Heart right ventricle (tissue), 16 donors: ENCODE results near the gene GPI. TPM values are rescaled to one million over a fixed set of nuclear protein-coding genes. Genes with fewer than 3 reads are reported as not detected.
A peak's percentile ranks its signal among the peaks of the same experiment; 100 is the strongest.

Source experiments
- ATAC-seq, 8 donors: fragments of 200-7000 bp; cut with Tn5 transposase; one replicate each; pipeline ENCODE4 v1.9.1; 2020; ENCODE audit warnings: mild to moderate bottlenecking in 8 of 8, moderate library complexity in 8 of 8, moderate number of reproducible peaks in 1 of 8
- DNase-seq, 2 donors: peaks; one replicate each; pipeline ENCODE4 v3.0.0-alpha.2; 2020
- H3K27ac ChIP-seq, 10 donors: fragments of 200-600 bp; sonication (generic) in 2 of 10; one replicate each; pipeline versions ENCODE4 v1.5.0 to v1.8.0; 2020 to 2022; ENCODE audit warnings: mild to moderate bottlenecking in 3 of 10
- H3K27me3 ChIP-seq, 7 donors: fragments of 200-600 bp; one replicate each; pipeline ENCODE4 v1.8.0; 2021 to 2022; ENCODE audit warnings: mild to moderate bottlenecking in 2 of 7
- H3K36me3 ChIP-seq, 9 donors: fragments of 200-600 bp; sonication (generic) in 1 of 9; one replicate each; pipeline versions ENCODE4 v1.5.0 to v1.8.0; 2020 to 2022; ENCODE audit warnings: mild to moderate bottlenecking in 2 of 9
- H3K4me1 ChIP-seq, 9 donors: fragments of 200-600 bp; sonication (generic) in 1 of 9; one replicate each; pipeline versions ENCODE4 v1.5.0 to v1.8.0; 2020 to 2022; ENCODE audit warnings: mild to moderate bottlenecking in 4 of 9
- H3K4me3 ChIP-seq, 10 donors: fragments of 200-600 bp; sonication (generic) in 2 of 10; one replicate each; pipeline versions ENCODE4 v1.5.0 to v1.8.0; 2020 to 2022; ENCODE audit warnings: mild to moderate bottlenecking in 7 of 10, moderate library complexity in 2 of 10
- H3K9me3 ChIP-seq, 11 donors: fragments of 200-600 bp in 10 of 11; sonication (generic) in 2 of 11; one replicate each; pipeline versions ENCODE4 v1.5.0 to v1.8.0; 2013 to 2022; ENCODE audit warnings: mild to moderate bottlenecking in 2 of 11, control low read depth in 1 of 11, moderate library complexity in 1 of 11
- WGBS, 2 donors: extraction: QIAGEN DNeasy Blood & Tissue Kit; methylation state at CpG; one replicate each; pipeline ENCODE4 v1.1.7; 2013; ENCODE audit warnings: inconsistent platforms in 1 of 2; 5-methylcytosine and 5-hydroxymethylcytosine counted together
- intact Hi-C, 10 donors: fragments of 100-400 bp; cut with DNase I; formaldehyde crosslinking; loops; one replicate each; pipeline versions ENCODE4 v1.11.1 to v1.14.2; 2022
- polyA plus RNA-seq, 2 donors: library from polyadenylated mRNA; stranded (reverse); fragments of 200-250 nt; gene quantifications; one replicate each; pipeline ENCODE4 v1.2.3, GENCODE V29; 2013
- total RNA-seq, 10 donors: library from RNA; stranded (reverse); fragmentation: NEBNext Ultra II Directional in 3 of 10; extraction: Animal tissue kit (Norgen Biotek cat#: 25700) in 3 of 10; gene quantifications; one replicate each; pipeline versions ENCODE4 v1.2.1 to v1.2.4, GENCODE V29; 2021 to 2023
- TF ChIP-seq, protein P1 (sequence below), 9 donors: fragments of 200-600 bp; sonication (generic) in 2 of 9; IDR thresholded peaks; one replicate each; pipeline versions ENCODE4 v1.5.0 to v1.8.0; 2021 to 2022; ENCODE audit warnings: antibody characterized with exemption in 9 of 9, mild to moderate bottlenecking in 5 of 9, moderate library complexity in 1 of 9
- donor health status: Arrhythmogenic right ventricular cardiomyopathy.
- donor health status: ischemic (EF 13 %, LVEDD 7.1; RV severe dilation, severe dysfunction).
- donor health status: healthy with polysubstance abuse.
- donor health status: DM: no; HTN: yes; CAD: no.
- donor health status: DM: no; HTN: no; CAD: no.
- donor health status: ischemic (EF 25% LVEDD 6.9; RV normal size, moderate dysfunction).
- donor health status: ischemic (EF 25% LVEDD 5.7; RV mildly dilated, moderate dysfunction).
- donor health status: healthy.
- donor health status: DM: yes; HTN: yes; CAD: no.
- donor health status: Ischemic cardiomyopathy.
- donor health status: ischemic (EF 35%, LVEDD 5.7; RV mildly dilated, moderate dysfunction).
- donor health status: nonischemic (EF 11% LVEDD 7.7; RV severe dilation, severe dysfunction).
- donor health status: DM: yes; HTN: yes; CAD: no.
- donor health status: PGD.
- donor health status: ischemic (EF 29% LVEDD 5.4; RV normal size, mild dysfunction).
- donor health status: nonischemic (EF 23%, LVEDD 6.1; RV moderate dilation, normal function).

Gene GPI
- total and polyA plus RNA-seq, 12 donors: 178 to 711 (median 558) TPM

DNA sequence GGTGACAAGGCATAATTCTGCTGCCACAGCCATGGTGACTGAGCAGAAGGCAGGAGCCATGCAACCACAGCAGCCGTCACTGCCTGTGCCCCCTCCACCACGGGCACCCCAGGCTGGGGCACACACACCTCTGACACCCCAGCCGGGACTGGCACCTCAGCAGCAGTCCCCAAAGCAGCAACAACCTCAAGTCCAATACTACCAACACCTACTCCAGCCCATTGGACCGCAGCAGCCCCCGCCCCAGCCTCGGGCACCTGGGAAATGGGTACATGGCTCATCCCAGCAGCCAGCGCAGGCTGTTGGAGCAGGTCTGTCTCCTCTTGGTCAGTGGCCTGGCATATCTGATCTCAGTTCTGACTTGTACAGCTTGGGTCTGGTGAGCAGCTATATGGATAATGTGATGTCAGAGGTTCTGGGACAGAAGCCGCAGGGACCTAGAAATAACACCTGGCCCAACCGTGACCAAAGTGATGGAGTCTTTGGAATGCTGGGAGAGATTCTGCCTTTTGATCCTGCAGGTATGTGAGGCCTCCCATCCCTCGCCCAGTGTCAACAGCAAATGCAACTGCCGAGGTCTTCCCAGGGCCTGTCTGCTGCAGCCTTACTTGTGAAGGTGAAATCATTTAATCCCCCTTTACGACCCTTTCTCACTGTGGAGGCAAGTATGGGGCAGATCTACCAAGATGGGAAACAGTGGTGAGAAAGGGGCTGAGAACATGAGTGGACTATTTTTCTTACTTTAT is 22.9 kb upstream of the GPI start:
- H3K4me3 ChIP-seq: no peak overlapping the region
- intact Hi-C loops: loop anchor here in 1 of 10 donors (10.0 kb wide), 1 partner anchor 117 kb away; no protein-coding TSS in a partner anchor
- H3K4me1 ChIP-seq: peaks cover 0 to 17% (median 10%) of the 10 kb centered on the region in 9 donors
- no peak for DNase-seq
- ATAC-seq: no peak
- TF ChIP-seq, protein P1, sequence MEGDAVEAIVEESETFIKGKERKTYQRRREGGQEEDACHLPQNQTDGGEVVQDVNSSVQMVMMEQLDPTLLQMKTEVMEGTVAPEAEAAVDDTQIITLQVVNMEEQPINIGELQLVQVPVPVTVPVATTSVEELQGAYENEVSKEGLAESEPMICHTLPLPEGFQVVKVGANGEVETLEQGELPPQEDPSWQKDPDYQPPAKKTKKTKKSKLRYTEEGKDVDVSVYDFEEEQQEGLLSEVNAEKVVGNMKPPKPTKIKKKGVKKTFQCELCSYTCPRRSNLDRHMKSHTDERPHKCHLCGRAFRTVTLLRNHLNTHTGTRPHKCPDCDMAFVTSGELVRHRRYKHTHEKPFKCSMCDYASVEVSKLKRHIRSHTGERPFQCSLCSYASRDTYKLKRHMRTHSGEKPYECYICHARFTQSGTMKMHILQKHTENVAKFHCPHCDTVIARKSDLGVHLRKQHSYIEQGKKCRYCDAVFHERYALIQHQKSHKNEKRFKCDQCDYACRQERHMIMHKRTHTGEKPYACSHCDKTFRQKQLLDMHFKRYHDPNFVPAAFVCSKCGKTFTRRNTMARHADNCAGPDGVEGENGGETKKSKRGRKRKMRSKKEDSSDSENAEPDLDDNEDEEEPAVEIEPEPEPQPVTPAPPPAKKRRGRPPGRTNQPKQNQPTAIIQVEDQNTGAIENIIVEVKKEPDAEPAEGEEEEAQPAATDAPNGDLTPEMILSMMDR (IDR thresholded peaks at IDR 0.05): no peak
- 96% methylated on average over 12 of the region's 12 CpGs for WGBS, 2 donors
- no peak overlapping the region for H3K27ac ChIP-seq
- H3K27me3 ChIP-seq: no peaks in the 10 kb centered on the region
- peaks cover 5 to 98% (median 46%) of the 10 kb centered on the region in 9 donors for H3K36me3 ChIP-seq
- H3K9me3 ChIP-seq: peaks cover 0 to 4% (median 0%) of the 10 kb centered on the region in 11 donors

DNA sequence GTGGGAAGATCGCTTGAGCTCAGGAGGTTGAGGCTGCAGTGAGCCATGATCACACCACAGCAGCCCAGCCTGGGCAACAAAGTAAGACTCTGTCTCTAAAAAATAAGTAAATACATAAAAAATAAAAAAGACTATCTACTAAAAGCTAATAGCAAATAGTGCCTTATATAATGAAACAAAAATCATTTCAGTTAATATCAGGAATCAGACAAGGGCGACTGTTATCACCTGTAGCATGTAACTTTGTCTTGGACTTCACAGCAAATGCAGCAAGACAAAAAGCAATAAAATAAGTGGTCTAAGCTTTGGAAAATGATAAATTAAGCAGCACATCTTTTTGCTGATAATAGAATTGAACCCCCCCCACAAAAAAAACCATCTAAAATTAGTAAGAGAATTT is 21.2 kb upstream of the GPI start:
- WGBS, 2 donors: 94 to 96% methylated on average over 2 of the region's 2 CpGs
- intact Hi-C loops: loop anchor here in 1 of 10 donors (10.0 kb wide), 1 partner anchor 119 kb away; no protein-coding TSS in a partner anchor
- Histone ChIP-seq H3K36me3 (peaks cover 5 to 99% (median 50%) of the 10 kb centered on the region in 9 donors), H3K4me3 (no peak overlapping the region), H3K27ac (no peak overlapping the region), H3K27me3 (no peaks in the 10 kb centered on the region), H3K4me1 (peaks cover 0 to 5% (median 0%) of the 10 kb centered on the region in 9 donors), H3K9me3 (peaks cover 0 to 4% (median 0%) of the 10 kb centered on the region in 11 donors)
- DNase-seq: no peak
- ATAC-seq: no peak
- TF ChIP-seq, protein P1 (IDR thresholded peaks at IDR 0.05): no peak

DNA sequence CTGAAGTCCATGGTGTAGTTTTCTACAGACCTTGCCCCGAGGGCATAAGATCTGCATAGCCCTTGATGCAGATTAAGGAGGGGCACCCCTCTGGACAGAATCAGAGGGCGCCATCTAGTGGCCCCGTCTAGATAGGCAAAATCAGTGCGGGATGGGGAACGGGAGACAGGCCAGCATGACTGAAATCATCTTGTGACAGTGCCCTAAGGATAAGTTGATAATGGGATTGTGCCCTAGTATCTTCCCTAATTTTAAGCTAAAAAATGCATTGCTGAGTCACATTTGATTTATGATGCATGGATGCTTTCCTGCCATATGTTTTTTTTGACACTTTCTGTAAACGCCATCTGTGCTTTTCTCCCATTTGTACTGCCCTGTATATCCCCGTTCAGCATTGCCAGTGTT is 19.0 kb upstream of the GPI start:
- Histone ChIP-seq H3K27me3 (no peaks in the 10 kb centered on the region), H3K9me3 (peaks cover 0 to 4% (median 0%) of the 10 kb centered on the region in 11 donors), H3K4me3 (no peak overlapping the region), H3K36me3 (peaks cover 5 to 99% (median 39%) of the 10 kb centered on the region in 9 donors), H3K27ac (no peak overlapping the region), H3K4me1 (peaks cover 0 to 5% (median 0%) of the 10 kb centered on the region in 9 donors)
- 38 to 42% methylated on average over 7 of the region's 7 CpGs for WGBS, 2 donors
- TF ChIP-seq, protein P1 (IDR thresholded peaks at IDR 0.05): peak; percentile 70 to 85 (median 82)
- peak; percentile 49 to 54 for DNase-seq
- ATAC-seq: peak in 7 of 8 donors; percentile 50 to 84 (median 82)
- intact Hi-C loops: loop anchor here in 2 of 10 donors (1.0 to 10.0 kb wide), 2 partner anchors 121 to 126 kb away; no protein-coding TSS in a partner anchor

DNA sequence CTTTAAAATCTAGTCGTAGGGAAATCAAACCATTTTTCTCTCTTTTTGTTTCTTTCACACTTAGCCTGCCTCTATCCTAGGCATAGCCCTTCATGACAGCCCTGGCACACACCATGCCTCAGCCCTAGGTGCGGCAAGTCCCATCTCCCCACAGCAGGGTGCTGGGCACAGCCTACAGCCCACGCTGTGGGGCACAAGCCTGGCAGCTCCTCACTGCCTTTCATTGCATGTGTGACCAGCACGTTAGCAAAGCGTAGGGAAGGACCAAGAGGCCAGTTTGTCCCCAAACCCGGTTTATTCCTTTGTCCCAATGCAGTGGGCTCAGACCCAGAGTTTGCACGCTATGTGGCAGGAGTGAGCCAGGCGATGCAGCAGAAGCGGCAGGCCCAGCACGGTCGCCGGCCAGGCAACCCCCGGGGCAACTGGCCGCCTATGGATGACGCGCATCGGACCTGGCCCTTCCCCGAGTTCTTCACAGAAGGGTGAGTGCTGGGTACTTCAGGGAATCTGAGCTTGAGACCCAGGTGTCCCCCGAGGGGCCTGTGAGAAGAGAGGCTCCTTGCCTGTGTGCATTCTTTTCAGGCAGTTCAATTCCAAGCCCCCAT is 17.3 kb upstream of the GPI start:
- no peak overlapping the region for H3K27ac ChIP-seq
- WGBS, 2 donors: 93 to 94% methylated on average over 19 of the region's 19 CpGs
- intact Hi-C loops: loop anchor here in 1 of 10 donors (10.0 kb wide), 1 partner anchor 123 kb away; no protein-coding TSS in a partner anchor
- H3K9me3 ChIP-seq: peaks cover 0 to 4% (median 0%) of the 10 kb centered on the region in 11 donors
- ATAC-seq: peak in 1 of 8 donors; percentile 63
- no peak overlapping the region for H3K4me3 ChIP-seq
- H3K36me3 ChIP-seq: peaks cover 0 to 99% (median 34%) of the 10 kb centered on the region in 9 donors
- no peaks in the 10 kb centered on the region for H3K27me3 ChIP-seq
- no peak for DNase-seq
- H3K4me1 ChIP-seq: peaks cover 0 to 6% (median 0%) of the 10 kb centered on the region in 9 donors
- TF ChIP-seq, protein P1 (IDR thresholded peaks at IDR 0.05): no peak
